ENCODE measurements around the gene PCDHGB5.
A peak's percentile ranks its signal among the peaks of the same experiment; 100 is the strongest.
"Not testable (repeated sequence)": the region's sequence is repeated elsewhere in the genome, so short reads cannot be mapped to it uniquely, and the experiment has no call there.

The PCDHGB5 gene

GRCh38 chr5:141397756-141398551 is at the start of gene PCDHGB5:
Gene PCDHGB5, plus strand, starts transcription at chr5:141397947. Its CDS starts 181 bp downstream, at chr5:141398128.
- DNase-seq (ENCODE audit: low read depth) = not testable (repeated sequence)

DNA sequence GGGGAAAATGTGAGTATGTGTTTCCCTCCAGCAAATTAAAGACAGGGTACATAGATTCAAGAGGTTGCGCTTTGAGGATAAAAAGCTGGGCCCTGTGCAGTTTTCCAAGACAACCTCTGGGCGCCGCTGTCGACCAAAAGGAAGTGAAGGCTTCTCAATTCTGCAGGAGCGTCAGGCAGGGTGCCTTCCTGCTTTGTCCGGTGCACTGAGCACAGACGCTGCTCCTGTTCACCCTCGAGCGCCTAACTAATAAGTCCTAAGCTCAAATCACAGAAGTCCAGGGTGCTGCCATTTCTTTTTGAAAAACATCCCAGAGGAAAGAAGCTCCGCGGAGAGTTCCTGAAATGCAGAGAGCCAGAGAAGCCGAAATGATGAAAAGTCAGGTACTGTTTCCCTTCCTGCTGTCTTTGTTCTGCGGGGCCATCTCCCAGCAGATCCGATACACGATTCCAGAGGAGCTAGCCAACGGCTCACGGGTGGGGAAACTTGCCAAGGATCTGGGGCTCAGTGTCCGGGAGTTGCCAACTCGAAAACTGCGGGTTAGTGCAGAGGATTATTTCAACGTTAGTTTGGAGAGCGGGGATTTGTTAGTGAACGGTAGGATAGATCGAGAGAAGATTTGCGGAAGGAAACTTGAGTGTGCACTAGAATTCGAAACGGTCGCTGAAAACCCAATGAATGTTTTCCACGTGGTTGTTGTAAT is 47.7 kb upstream of the PCDHGB5 start, which contains the start of gene PCDHGB1:
Gene PCDHGB1 (plus strand): TSS at position 183 of the 703 bp plus-strand sequence. CDS start 162 bp downstream, at position 345.
- no peak for DNase-seq (ENCODE audit: low read depth)

DNA sequence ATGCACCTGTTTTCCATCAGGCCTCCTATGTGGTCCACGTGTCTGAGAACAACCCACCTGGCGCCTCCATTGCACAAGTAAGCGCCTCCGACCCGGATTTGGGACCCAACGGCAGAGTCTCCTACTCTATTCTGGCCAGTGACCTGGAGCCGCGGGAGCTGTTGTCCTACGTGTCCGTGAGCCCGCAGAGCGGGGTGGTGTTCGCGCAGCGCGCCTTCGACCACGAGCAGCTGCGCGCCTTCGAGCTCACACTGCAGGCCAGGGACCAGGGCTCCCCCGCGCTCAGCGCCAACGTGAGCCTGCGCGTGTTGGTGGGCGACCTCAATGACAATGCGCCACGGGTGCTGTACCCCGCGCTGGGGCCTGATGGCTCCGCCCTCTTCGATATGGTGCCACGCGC is 46.2 kb upstream of the PCDHGB5 start:
- no peak for DNase-seq (ENCODE audit: low read depth)

DNA sequence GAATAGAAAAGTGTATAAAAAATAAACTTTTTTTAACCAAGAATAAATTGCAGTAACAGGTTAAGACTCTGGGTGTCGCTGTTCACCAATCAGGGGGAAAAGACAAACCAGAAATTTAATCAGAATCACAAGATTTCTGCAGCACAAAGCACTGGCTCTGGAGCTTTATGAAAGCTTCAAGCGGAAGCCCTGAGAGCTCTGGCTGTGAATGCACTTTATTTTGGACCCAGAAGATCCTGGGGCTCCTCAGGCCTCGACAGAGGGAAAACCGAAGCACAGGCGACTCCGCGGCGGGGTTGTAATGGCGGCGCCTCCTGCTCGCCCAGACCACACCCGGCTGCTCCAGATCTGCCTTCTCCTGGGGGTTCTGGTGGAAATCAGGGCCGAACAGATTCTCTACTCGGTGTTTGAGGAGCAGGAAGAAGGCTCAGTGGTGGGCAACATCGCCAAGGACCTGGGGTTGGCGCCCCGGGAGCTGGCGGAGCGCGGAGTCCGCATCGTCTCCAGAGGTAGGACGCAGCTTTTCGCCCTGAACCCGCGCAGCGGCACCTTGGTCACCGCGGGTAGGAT is 42.8 kb upstream of the PCDHGB5 start, which contains the start of gene PCDHGA4:
Gene PCDHGA4 (plus strand): TSS at position 122 of the 570 bp plus-strand sequence. CDS start 87 bp downstream, at position 209.
- DNase-seq (ENCODE audit: low read depth) = no peak

GRCh38 chr5:141355641-141356040 is 42.1 kb upstream of the PCDHGB5 start:
- no peak for DNase-seq (ENCODE audit: low read depth)

DNA sequence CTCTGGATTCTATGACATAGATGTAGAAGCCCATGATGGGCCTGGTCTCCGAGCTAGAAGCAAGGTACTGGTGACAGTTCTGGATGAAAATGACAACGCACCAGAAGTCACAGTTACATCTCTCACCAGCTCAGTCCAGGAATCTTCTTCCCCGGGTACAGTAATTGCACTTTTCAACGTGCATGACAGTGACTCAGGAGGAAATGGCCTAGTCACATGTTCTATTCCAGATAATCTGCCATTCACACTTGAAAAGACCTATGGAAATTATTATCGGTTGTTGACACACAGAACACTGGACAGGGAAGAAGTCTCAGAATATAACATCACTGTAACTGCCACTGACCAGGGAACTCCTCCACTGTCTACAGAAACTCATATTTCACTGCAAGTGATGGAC is 41.6 kb upstream of the PCDHGB5 start:
- no peak for DNase-seq (ENCODE audit: low read depth)

DNA sequence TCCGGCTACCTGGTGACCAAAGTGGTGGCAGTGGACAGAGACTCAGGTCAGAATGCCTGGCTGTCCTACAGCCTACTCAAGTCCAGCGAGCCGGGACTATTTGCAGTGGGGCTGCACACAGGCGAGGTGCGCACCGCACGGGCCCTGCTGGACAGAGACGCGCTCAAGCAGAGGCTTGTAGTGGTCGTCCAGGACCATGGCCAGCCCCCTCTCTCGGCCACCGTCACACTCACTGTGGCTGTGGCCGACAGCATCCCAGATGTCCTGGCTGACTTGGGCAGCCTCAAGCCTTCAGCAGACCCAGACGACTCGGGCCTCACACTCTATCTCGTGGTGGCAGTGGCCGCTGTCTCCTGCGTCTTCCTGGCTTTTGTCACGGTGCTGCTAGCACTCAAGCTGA is 40.8 kb upstream of the PCDHGB5 start:
- DNase-seq (ENCODE audit: low read depth) = no peak

- DNase-seq (ENCODE audit: low read depth) = peak; percentile 4
Measured at GRCh38 chr5:141359790-141360426, 37.8 kb upstream of the PCDHGB5 start, which contains the start of gene PCDHGB2. Gene PCDHGB2, plus strand, starts transcription at chr5:141359994. Its CDS starts 142 bp downstream, at chr5:141360136.

- DNase-seq (ENCODE audit: low read depth) = no peak
Measured at GRCh38 chr5:141360685-141361084, 37.1 kb upstream of the PCDHGB5 start.

GRCh38 chr5:141362719-141363118 is 35.0 kb upstream of the PCDHGB5 start:
- DNase-seq (ENCODE audit: low read depth) = no peak

DNA sequence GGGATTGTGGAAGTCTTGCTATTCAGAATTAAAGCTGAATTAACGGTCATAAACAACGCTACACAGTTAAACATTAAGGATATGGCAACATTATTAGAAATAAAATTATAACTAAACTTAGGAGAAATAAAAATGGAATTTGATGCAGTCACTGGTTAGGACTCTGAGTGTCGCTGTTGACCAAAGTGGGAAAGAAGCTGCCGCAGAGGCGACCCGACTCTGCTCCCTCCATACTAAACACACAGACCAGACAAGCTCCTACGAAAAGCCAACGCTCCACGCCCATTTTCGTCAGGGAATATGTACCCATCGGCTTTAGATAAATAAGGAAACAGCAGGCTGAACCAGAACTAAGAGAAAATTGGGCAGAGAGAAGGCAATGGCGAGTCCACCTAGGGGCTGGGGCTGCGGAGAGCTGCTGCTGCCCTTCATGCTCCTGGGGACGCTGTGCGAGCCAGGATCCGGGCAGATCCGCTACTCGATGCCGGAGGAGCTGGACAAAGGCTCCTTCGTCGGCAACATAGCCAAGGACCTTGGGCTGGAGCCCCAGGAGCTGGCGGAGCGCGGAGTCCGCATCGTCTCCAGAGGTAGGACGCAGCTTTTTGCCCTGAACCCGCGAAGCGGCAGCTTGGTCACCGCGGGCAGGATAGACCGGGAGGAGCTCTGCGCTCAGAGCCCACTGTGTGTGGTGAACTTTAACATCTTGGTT is 33.6 kb upstream of the PCDHGB5 start, which contains the start of gene PCDHGA5:
Gene PCDHGA5 (plus strand): TSS at position 211 of the 709 bp plus-strand sequence. CDS start 169 bp downstream, at position 380.
- no peak for DNase-seq (ENCODE audit: low read depth)

GRCh38 chr5:141366016-141366896 is 31.5 kb upstream of the PCDHGB5 start:
- no peak for DNase-seq (ENCODE audit: low read depth)

DNA sequence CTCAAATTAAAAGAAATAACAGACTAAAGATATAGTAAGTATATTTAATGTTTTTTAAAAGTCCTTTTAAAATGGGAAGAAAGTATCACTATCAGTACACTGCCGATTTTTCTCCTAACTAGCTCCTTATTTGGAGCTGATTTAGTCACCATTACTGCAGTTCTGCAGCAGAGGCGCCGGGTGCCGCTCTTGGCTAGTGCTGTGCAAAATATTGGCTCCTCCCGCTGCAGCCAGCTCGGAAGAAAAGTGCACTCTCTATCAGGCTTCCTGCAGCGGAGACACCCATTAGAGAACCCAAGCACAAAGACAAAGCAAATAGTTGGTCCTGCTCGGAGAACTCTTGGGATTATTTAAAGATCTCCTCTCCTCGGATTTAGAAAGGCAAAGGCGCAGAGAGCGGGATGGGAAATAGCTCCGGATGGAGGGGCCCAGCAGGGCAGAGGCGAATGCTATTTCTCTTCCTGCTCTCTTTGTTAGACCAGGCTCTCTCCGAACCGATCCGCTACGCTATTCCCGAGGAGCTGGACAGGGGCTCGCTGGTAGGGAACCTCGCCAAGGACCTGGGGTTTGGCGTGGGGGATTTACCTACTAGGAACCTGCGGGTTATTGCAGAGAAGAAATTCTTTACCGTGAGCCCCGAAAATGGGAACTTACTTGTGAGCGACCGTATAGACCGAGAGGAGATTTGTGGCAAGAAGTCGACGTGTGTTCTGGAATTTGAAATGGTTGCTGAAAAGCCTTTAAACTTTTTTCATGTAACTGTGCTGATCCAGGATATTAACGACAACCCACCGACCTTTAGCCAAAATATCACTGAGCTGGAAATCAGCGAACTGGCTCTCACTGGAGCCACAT is 27.5 kb upstream of the PCDHGB5 start, which contains the start of gene PCDHGB3:
Gene PCDHGB3 (plus strand): TSS at position 249 of the 855 bp plus-strand sequence. CDS start 153 bp downstream, at position 402.
- no peak for DNase-seq (ENCODE audit: low read depth)

DNA sequence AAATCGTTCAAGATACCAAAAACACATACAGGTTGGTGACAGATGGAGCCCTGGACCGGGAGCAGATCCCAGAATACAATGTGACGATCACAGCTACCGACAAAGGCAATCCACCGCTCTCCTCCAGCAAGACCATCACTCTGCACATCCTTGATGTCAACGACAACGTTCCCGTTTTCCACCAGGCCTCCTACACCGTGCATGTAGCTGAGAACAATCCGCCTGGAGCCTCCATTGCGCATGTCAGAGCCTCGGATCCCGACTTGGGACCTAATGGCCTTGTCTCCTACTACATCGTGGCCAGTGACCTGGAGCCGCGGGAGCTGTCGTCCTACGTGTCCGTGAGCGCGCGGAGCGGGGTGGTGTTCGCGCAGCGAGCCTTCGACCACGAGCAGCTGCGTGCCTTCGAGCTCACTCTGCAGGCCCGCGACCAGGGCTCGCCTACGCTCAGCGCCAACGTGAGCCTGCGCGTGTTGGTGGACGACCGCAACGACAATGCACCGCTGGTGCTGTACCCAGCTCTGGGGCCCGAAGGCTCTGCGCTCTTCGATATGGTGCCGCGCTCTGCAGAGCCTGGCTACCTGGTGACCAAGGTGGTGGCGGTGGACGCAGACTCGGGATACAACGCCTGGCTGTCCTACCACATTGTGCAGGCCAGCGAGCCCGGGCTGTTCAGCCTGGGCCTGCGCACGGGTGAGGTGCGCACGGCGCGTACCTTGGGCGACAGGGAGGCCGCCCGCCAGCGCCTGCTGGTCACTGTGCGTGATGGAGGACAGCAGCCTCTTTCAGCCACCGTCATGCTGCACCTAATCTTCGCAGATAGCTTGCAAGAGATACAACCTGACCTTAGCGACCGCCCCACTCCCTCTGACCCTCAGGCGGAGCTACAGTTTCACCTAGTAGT is 25.9 kb upstream of the PCDHGB5 start:
- no peak for DNase-seq (ENCODE audit: low read depth)

- no peak for DNase-seq (ENCODE audit: low read depth)
Measured at GRCh38 chr5:141373673-141374317, 24.0 kb upstream of the PCDHGB5 start, which contains the start of gene PCDHGA6. Gene PCDHGA6, plus strand, starts transcription at chr5:141373891. Its CDS starts 193 bp downstream, at chr5:141374084.

- no peak for DNase-seq (ENCODE audit: low read depth)
Measured at GRCh38 chr5:141374627-141375026, 23.1 kb upstream of the PCDHGB5 start.

DNA sequence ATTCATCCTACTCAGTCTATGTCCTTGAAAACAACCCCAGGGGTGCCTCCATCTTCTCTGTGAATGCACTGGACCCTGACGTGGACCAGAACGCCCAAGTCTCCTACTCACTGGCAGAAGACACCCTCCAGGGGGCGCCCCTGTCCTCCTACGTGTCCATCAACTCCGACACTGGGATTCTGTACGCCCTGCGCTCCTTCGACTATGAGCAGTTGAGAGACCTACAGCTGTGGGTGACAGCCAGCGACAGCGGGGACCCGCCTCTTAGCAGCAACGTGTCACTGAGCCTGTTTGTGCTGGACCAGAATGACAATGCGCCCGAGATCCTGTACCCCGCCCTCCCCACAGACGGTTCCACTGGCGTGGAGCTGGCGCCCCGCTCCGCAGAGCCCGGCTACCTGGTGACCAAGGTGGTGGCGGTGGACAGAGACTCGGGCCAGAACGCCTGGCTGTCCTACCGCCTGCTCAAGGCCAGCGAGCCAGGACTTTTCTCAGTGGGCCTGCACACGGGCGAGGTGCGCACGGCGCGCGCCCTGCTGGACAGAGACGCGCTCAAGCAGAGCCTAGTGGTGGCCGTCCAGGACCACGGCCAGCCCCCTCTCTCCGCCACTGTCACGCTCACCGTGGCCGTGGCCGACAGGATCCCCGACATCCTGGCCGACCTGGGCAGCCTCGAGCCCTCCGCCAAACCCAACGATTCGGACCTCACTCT is 22.1 kb upstream of the PCDHGB5 start:
- not testable (repeated sequence) for DNase-seq (ENCODE audit: low read depth)

Measured in HS-5 (cell line).